AG04449 (cell line): ENCODE data around the gene CPHXL.

Experiments
- CTCF ChIA-PET: fragments of 350-600 bp; formaldehyde crosslinking; extraction: SDS; loops from one replicate; lab custom pipeline; 2021; ENCODE audit warnings: antibody characterized with exemption; lab: Yijun Ruan, JAX
- POLR2A ChIA-PET: fragments of 400-600, 350-600 bp; formaldehyde crosslinking; extraction: SDS; loops from one replicate; lab custom pipeline; 2020; ENCODE audit warnings: antibody characterized with exemption, inconsistent platforms; lab: Yijun Ruan, JAX
- DNase-seq: peaks from one replicate; pipeline ENCODE4 v3.0.0-alpha.2; 2010; ENCODE audit warnings: low read depth, low spot score
- H3K4me3 ChIP-seq: 2 replicates; pipeline ENCODE4 v1.5.1; 2011; ENCODE audit warnings: low read depth, mild to moderate bottlenecking, control low read depth, low read length
- CTCF ChIP-seq: IDR thresholded peaks from one replicate; pipeline ENCODE4 v1.5.1; 2011; ENCODE audit warnings: mild to moderate bottlenecking, moderate library complexity, low read length, control low read depth, inconsistent platforms; ENCODE audit not compliant: insufficient read depth; ENCODE audit errors: missing control alignments

Gene CPHXL

DNA sequence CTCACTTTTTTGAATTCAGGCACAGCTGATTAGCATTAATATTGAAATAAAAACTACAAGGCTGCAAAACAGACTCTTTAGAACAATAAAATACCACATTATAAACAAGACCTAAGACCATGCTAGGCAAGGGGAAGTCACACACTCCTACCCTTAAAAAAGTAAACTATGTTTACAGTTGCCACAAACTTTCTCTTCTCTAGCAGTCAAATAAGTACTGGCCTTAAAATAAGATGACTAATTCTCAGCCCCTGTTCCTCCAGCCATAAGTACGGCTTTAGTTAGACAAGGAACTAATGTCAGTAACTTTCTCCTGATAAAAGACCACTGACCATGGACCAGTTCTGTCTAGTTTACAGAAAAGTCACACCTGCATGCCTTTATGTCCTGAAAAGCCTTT is 19.5 kb upstream of the CPHXL start:
- DNase-seq = no peak
- H3K4me3 ChIP-seq = no peak overlapping the region
- no peak for TF ChIP-seq CTCF
- ChIA-PET CTCF (no interaction called here), POLR2A (no interaction called here)

DNA sequence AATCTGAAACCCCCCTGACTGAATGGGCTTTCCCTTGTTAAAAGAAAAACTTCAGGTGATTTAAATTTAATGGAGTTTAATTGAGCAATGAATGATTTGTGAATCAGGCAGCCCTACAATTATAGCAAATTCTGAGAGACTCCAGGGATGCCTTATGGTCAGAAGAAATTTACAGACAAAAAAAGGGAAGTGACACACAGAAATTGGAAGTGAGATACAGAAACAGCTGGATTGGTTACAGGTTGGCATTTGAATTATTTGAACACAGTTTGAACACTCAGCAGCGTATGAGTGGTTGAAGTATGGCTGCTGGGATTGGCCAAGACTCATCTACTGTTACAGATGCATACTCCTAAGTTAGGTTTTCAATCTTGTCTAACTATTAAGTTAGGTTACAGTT is 19.0 kb upstream of the CPHXL start:
- CTCF ChIA-PET = no interaction called here

DNA sequence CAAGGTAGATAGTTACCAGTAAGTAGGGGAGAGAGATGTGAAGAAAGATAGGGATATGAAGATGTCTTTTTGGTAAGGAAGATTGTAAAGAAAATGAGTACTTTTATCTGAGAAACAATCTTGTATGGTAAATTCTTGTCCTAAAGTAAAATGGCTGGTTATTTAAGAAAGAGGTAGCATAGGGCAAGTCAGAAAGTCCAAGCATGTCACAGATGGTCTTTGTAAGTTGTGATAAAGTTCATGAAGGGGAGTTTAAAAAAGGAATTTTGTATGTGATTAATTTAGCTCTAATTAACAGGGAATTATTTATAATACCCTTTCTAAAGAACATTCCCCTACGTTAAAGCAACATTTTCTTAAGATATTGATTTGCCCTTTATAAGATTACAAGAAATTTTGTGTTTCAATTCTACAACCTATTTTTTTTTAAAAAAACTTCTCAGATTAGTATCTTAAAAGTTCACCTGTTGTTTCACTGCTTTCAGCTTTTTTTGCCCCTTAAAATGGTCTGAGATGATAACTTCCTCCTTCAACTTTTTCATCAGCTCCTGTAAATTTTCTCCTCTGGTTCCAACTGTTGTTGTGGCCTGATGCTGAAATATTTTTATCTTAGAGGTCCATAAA is 16.2 kb upstream of the CPHXL start:
- ChIA-PET POLR2A (no interaction called here), CTCF (no interaction called here)
- DNase-seq = no peak
- H3K4me3 ChIP-seq = no peak overlapping the region
- no peak for TF ChIP-seq CTCF

More for the DNA sequence above, 19.0 kb upstream of the CPHXL start:
- H3K4me3 ChIP-seq = no peak overlapping the region
- TF ChIP-seq CTCF = no peak
- no peak for DNase-seq
- POLR2A ChIA-PET = no interaction called here

DNA sequence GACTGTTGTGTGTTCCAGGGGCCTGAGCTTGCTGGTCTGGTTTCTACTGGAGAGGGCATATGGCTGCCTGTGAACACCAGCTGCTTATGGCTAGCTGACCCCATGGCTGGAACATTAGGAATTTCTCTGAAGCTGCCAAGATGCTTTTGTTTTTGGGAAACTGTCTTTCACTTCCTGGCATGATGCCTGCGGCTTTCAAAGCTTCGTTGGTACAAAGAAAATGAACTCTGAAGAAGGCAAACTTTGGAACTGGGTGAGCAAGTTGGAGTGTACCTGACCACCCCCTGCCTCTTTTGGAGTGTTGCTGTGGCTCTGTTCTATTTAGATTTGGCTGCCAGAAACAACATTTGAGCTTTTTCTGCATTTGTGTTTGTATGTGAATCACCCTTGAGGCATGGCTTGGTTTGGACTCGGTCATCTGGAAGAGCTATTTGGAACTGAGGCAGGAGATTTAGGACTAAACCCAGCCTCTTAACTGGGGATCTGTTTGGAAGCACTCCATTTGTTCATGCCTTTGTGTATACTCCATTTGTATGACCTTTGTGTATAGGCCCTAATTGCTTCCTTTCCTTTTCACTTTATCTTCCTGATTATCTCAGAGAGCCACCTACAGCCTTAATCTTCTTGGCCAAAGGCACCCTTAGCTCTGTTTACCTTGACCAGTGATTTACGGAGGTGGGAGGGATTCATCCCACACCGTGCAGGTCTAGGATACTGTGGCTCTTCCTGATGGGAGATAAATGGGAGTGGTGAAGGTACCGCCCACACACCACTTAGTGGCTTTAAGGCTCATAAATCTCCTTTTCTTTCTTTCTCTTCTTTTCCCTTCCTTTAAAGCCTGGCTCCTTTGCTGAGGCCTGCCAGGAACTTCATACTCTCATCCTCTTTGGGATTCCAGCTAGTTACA is 7.3 kb upstream of the CPHXL start:
- CTCF ChIA-PET = interaction anchor here (1.2 kb wide), 1 partner anchor 15 kb away, joined by 3 read pairs; no protein-coding TSS in a partner anchor
- POLR2A ChIA-PET = interaction anchor here (1.0 kb wide), 1 partner anchor 86 kb away, joined by 3 read pairs; the partner anchor contains the start of genes KARS1 and TERF2IP
- peak; percentile 54 for DNase-seq
- TF ChIP-seq CTCF = no peak
- no peak overlapping the region for H3K4me3 ChIP-seq

DNA sequence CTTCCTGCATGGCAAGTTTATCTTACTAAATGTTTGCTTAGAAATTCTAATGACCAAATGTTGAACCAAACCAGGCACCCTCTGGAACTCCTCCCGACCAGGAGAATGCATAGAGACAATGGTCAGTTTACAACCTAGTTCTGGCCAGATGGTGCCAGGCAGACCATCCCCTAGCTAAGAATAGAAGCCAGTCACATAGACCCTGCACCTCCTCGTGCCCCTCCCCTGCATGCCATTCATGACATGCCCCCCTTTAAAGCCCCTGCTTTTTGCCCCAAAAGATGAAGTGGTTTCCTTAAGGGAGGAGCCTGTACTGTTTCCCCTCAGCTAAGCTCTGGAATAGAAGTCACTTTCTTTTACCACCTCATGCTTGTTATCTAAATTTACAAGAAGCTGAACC is 6.6 kb upstream of the CPHXL start:
- TF ChIP-seq CTCF = no peak
- ChIA-PET CTCF (interaction anchor here (1.2 kb wide), 1 partner anchor 16 kb away, joined by 3 read pairs; no protein-coding TSS in a partner anchor), POLR2A (interaction anchor here (1.0 kb wide), 1 partner anchor 86 kb away, joined by 3 read pairs; the partner anchor contains the start of genes KARS1 and TERF2IP)

DNA sequence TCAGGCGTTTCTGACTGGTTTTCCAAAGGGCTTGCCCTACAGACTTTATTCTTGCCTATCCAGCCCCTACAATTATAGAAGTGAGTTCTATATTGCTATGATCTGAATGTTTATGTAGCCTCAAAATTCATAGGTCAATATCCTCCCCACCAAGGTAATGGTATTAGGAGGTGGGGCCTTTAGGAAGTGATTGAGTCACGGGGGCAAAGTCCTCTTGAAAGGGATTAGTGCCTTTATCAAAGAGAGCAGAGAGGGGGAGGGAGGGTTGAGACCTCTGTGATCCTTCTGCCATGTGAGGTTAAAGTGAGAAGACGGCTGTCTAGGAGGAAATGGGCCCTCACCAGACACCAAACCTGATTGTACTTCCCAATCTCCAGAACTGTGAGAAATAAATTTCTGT is 931 bp upstream of the CPHXL start:
- no peak overlapping the region for H3K4me3 ChIP-seq
- no peak for DNase-seq
- no peak for TF ChIP-seq CTCF
- POLR2A ChIA-PET = no interaction called here
- CTCF ChIA-PET = no interaction called here

More for the DNA sequence above, 6.6 kb upstream of the CPHXL start:
- H3K4me3 ChIP-seq = no peak overlapping the region
- no peak for DNase-seq
